GM21619 (cell line): ENCODE data around the gene CPA5.

Experiments
- ATAC-seq: cut with Tn5 transposase; IDR thresholded peaks from one replicate; pipeline ENCODE4 v1.9.1; 2021; ENCODE audit not compliant: unreplicated experiment

The CPA5 gene

DNA sequence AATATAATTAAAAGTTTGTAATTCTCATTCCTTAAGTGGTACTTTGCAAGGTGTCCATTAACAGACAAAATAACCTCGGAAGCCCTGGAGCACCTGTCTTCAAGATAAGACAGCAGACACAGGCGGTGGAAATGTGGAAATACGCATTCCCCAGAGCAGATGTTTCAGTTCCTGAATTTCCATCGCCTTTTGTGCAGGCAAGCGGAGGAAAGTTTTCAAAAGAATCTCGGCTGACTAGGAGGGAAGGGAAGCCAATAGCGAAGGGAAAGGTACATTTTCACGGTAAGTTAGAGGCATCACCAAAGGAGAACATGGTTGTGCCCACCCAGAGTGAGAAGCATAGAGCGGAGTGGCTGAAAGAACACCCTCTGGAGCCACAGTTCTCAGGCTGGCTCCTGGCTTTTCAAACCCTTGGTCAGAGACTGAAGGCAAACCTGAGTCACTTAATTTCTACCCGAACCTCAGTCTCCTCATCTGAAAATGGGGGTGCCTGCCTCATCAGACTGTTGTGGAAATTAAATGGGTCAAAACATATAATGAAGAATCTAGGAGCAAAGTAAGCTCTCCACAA is 49.3 kb downstream of the CPA5 start:
- ATAC-seq, result no peak

DNA sequence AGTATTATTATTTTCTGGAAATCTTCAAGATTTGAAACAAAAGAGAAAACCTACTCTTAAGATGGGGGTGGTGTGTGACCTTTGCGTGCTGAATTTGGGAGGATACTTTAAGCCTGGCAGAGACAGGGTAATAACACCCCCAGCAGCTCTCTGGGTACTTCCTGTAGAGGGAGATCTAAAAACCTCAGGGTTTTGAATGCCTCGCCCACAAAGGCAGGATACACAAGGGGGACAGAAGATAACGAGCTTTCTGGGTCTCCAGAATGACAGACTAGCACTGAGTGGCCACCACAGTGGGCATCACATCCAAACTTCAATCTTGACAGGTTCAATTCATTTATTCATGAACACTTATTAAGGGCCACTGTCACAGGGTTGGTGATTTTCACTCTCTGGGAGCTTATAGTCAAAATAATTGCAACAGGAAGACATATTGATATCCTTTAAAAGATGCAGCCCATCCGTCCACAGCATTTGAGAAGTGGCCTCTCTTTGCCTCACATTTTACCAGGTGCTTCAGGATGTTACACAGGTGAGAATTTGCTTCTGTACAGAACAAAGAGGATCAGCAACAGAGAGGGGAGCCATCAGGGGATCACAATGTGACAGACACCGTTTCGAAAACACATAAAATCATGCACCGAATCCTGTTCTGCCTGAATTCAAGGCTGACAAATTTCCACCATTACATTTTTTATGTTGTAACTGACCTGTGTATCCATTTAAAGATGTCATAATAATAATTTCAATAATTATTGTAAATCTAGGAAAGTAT is 50.0 kb downstream of the CPA5 start:
- no peak for ATAC-seq

DNA sequence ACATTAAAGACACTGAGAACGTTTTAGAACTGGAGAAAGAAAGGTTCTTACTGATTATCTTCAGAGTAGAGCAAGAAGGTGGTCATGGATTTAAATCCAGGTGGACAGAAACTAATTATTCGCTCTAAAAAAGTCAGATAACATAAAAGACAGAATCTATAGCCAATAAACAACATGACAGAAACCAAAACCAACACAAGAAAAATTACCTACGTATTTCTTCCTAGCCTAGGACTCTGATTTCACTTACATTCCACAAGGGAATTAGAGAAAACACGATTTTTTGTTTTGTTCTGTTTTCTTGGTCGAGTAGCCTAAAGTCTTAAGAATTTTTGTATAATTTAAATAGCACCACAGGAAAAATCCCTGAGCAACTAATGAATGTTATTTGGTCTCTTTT is 50.8 kb downstream of the CPA5 start:
- no peak for ATAC-seq

DNA sequence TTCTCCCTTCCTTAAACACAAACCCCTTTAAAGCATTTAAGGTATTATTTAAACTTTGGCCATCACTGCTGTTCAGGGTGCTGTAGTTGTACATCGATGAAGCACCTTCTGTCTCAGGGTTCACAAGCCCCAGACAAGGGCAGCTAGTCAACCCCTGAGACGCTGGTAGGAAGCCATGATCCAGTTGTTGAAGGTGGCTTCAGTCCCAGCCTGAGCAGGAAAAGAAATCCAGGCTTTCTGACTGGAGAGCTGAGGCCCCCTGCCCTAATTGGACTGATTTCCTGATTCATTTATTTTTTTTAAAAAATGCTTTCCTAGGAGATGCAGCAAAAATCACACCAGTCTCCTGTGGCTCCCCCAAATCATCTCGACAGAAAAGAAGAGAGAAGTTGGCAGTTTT is 51.5 kb downstream of the CPA5 start:
- ATAC-seq, result no peak

DNA sequence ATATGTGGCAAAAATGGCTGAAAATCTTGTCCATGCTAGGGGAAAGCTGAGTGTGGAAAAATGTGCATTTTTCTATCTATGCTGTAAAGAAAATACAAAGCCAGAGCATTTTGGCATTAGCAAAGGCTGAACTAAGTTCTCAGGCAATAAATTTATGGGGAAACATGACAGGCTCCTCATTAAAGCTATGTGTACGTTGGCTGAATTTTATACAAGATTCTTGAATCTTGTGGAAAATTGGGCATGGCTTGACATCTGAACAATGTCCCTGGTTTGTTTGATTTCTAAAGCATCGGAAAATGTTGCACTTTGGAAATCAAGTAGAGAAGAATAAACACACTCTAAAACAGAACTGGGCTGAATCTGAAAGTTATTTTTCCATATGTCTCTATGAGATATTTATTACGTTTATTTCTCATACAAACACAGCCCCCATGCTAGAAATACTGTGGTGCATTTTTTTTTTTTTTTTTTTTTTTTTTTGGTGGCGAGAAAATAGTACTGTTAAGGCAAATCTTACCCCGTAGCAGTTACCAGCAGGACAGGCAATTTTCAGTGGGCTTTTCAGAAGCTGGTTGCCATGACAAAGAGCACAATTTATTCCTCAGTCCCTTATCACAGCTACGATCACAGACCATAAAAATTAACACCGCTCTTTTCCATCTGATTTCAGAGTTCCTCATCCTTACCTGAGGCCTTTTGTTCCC is 52.6 kb downstream of the CPA5 start:
- no peak for ATAC-seq

DNA sequence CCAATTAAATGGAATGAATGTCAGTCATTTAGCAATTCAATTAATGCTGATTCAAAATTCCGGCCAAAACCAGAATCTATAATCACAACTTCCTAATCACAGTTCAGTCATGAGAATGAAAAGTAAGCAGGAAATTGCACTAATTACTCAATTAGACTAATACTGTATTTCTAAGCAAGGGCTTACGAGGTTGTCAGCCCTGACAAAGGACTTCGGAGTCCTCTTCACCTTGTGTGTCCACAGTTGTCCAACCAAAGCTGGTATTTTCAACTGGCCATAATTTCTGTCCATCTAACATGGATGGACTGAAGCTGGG is 53.1 kb downstream of the CPA5 start:
- no peak for ATAC-seq

DNA sequence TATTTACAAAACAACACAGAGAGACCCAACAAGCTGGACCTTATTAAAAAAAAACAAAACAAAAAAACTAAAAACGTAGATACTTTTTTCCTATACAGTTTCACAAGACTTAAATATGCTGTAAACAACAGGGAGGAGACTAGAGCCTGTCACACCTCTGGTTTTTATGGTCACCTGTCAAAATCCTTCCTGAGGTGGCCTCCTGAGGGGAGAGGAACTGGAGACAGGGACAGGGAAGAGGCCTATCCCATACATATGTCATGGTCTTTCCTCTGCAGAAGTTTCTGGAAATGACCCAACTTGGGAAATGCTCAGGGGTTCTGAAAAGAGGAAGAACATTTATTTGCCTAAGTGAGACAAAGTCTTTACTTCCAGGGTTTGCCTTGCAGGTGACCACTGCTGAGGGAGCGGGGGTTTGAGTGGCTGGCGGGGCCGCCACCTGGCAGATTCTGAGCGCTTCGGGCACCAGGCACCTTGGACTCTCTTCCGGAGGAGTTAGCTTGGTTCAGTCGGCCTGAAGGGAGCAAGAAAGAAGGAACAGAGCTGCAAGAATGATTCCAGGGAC is 54.0 kb downstream of the CPA5 start:
- no peak for ATAC-seq

DNA sequence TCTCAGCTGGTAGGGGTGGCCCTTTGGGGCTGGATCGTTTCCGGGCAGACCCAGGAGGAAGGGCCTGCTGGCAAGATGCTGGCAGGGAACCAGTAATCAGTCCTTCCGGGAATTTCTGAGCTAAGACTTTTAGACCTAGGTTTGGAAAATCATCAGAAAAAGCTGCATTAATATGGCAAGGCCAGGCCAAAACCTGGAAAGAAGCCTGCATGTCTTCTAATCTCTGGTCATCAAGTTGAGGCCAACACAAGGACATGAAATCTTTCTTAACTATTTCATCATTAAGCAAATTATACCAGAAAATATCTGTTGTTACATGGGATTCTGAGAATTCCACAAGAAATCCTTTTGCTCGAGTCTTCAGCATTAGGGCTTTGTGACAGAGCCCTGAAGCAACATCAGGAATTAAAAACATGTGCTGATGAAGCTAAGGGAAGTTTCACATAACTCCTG is 55.5 kb downstream of the CPA5 start:
- ATAC-seq, result no peak

DNA sequence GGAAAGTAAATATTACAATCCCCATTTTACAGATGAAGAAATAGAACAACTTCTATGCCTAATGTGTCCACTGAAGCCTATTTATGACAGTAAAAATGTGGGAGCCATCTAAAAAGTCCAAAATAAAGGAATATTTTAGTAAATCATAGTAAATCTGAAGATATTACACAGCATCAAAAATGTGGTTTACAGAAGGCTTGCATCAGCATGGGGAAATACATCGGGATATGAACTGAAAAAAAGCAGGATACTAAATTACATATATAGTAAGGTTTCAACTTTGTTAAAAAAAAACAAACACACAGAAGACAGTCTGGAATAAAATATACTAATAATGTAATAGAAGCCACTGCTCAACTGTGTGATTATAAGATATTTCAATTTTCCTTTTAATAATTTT is 56.5 kb downstream of the CPA5 start:
- no peak for ATAC-seq

DNA sequence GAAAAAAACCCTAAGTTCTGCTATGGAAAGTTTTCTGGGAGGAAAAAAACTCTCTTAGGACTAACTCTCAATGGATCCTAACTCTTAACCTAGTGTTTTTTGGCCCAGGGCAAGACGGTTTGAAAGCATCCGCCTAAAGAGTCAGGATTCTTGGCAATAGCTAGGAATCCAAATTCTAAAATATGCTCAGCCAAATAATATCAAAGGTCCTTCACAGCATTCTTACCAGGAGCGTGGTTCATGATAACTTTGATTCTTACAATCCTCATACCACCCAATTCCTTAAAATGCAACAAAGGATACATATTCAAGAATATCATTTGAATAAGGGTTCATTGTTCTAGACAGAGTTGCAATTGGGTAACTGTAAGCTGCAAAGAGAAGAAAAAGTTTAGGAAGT is 57.0 kb downstream of the CPA5 start:
- ATAC-seq, result no peak

DNA sequence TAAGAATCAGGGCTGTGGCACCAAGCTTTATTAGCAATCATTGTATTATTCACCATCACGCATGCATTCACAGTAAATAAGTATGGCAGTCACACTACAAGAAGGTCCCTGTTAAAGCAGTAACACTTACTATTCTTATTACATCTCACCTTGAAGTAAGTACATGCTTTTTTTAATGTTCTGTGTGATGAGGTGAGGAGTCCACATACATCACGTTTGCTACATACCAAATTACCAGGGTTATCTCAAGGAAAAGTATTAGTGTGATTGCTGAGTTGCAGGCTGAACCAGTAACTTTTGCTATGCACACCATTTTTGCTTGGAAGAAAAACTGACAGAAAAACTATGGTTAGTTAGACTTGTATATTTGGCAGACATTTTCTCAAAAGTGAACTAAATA is 60.4 kb downstream of the CPA5 start:
- ATAC-seq, result no peak

DNA sequence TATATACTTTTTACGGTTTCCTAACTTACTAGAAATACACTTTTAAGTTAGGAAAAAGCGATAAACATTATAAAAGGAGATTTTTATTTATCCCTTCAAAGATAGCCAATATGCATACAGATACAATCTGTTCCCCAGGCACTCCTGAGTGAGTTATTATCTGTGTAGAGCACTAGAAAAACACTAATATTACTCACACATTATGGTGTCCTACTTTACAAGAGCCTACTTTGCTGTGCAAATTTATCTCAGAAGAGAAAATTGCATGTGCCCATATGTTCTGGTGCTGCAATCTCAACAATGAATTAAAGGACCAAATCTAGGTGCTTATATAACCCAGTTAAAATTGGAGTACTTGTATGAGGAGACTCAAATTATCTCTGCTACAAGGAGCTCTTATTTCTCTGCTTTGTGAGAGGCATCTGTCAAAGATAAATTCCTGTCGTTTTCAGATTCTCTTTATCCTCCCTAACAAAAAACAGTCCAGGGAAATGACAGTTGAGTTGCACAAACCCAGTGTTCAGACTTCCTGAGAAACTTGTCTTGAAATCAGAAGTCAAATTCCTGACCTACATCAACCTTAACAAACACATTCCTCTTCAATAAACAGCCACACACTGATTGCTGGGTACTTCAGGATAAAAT is 64.6 kb downstream of the CPA5 start:
- ATAC-seq, result no peak

DNA sequence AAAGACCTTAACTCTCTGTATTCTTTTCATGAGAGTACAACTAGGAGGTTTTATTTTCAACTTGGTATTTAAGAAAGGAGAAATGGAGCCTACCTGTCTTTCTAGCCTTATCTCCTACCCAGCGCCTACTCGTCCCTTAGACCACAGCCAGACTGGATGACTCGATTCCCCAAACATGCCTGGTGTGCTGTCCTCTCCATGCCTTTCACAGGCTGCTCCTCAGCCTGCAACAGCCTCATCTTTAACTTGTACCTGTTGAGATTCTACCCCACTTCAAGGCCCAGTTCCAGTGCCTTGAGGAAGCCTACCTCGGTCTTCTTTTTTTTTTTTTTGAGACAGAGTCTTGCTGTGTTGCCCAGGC is 65.1 kb downstream of the CPA5 start:
- ATAC-seq, result no peak

DNA sequence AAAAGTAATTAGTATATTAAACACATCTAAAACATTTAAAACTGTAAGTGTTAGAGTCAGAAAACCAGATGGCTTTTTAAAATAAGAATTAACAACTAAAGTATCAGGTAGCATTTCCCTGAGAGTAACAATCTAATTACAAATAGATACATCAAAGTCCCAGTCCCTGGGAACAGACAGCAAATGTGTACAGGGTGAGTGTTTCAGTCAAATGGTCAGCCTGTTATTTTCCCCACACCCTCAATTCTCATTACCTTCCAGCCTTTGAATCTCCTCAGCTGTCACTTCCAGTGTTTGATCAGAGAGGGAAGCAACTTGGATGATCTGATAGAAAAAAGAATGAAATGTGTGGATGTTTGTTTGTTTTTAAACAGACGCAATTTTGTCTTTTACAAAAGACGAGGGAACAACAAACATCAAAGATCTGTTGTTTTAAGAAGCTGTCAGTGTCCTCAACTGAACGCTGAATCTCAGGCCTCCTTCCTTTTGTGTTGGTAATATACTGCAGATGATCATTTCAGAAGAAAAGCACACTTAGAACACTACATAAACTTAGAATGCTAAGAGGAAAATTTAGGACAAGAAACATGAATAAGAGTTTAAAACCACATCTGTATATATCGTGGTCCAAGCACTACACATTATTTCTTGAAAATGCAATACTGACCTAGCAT is 66.4 kb downstream of the CPA5 start:
- no peak for ATAC-seq

DNA sequence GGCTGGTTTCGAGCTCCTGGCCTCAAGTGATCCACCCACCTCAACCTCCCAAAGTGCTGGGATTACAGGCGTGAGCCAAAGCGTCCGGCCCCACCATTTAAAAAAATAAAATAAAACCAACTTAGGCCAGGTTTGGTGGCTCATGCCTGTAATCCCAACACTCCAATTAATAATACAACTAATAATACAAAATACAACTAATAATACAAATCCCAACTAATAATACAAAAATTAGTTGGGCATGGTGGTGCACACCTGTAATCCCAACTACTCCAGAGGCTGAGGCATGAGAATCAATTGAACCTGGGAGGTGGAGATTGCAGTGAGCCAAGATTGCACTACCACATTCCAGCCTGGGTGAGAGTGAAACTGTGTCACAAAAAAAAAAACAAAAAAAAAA is 68.6 kb downstream of the CPA5 start:
- ATAC-seq, result no peak

DNA sequence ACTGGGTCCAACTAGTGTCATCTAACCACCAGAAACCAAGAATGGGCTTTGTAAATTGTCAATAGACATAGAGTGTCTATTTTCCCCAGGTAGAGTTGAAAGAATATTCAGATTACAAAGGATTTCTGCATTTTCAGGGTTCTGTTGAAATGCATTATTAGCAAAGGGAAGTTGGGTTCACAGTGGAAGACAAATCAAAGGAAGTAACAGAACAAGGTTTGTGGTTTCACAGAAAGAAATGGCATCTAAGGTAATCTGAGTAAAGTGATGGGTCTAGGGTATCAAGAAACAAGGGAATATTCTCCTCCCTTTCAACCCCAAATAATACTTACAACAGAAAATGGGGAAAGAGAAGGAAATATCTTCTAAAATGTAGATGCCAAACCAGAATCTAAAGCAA is 70.4 kb downstream of the CPA5 start:
- no peak for ATAC-seq

DNA sequence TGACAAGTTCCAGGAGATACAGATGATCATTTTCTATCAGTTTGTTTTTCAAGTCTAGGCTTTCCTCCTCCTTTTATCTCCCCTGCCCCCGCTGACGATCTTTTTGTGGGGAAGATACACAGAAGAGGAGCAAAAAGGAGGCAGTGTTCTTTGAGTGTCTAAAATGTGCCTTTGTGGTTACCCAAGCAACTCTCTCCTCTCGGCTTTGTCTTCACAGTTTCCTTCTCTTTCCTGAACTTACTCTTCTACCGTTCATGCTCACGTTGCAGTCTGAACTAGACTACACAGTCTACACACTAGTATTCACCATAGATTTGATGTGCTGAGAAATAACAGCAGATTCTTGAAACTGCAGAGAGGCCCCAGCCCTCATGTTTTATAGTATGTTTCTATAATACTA is 72.6 kb downstream of the CPA5 start:
- ATAC-seq, result no peak

DNA sequence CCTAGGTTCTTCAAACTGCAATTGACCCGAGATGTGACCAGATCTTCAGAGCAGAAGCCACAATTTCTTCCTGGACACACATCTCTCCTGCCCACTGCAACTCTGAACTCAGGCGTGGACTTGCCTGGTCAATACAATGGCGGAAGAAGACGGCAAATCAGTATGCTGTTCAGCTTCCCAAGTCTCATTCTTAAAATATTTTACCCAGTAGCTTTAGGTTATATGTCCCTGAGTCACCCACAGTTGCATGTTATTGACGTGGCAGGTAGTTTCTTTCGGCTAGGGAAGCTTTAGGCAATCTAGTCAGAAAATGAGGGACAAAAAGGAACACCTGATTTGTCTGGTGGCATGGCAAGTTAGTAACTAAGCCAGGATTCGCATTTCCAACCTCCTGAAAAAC is 73.7 kb downstream of the CPA5 start:
- no peak for ATAC-seq
